Sigmoid colon (tissue), 7 donors: Measurements from ENCODE around the gene TMEM132D. TPM values are rescaled to one million over a fixed set of nuclear protein-coding genes. Genes with fewer than 3 reads are reported as not detected.

Experiments used
- DNase-seq: peaks from one replicate; pipeline ENCODE4 v3.0.0-alpha.2; 2019
- H3K27ac ChIP-seq, 4 donors: fragments of 200-600 bp; sonication (generic); one replicate each; pipeline ENCODE4 v1.5.1; 2016 to 2019; ENCODE audit warnings: mild to moderate bottlenecking in 1 of 4
- H3K27me3 ChIP-seq, 3 donors: fragments of 200-600 bp; sonication (generic); one replicate each; pipeline ENCODE4 v1.5.1; 2019; ENCODE audit warnings: mild to moderate bottlenecking in 1 of 3
- H3K36me3 ChIP-seq, 4 donors: fragments of 200-600 bp; sonication (generic); one replicate each; pipeline ENCODE4 v1.5.1; 2016 to 2019
- H3K4me1 ChIP-seq, 4 donors: fragments of 200-600 bp; sonication (generic); one replicate each; pipeline ENCODE4 v1.5.1; 2017 to 2019
- H3K4me3 ChIP-seq, 4 donors: fragments of 200-600 bp; sonication (generic); one replicate each; pipeline ENCODE4 v1.5.1; 2017 to 2019; ENCODE audit warnings: mild to moderate bottlenecking in 2 of 4, moderate library complexity in 1 of 4
- H3K9me3 ChIP-seq, 4 donors: fragments of 200-600 bp in 3 of 4; sonication (generic) in 3 of 4; one replicate each; pipeline versions ENCODE4 v1.5.1 to v1.6.1; 2013 to 2019
- CTCF ChIP-seq, 4 experiments: fragments of 450-650 bp in 3 of 4; fragments of 200-600 bp in 1 of 4; IDR thresholded peaks; one replicate each; pipeline ENCODE4 v1.5.1; 2016 to 2019; ENCODE audit warnings: antibody characterized with exemption in 4 of 4, mild to moderate bottlenecking in 3 of 4, moderate library complexity in 2 of 4
- EP300 ChIP-seq, 4 donors: sonication (generic); formaldehyde crosslinking; IDR thresholded peaks; one replicate each; pipeline ENCODE4 v1.6.1; 2017; ENCODE audit warnings: antibody characterized with exemption in 4 of 4
- POLR2A ChIP-seq, 2 donors: fragments of 450-650 bp; IDR thresholded peaks; one replicate each; pipeline ENCODE4 v1.6.1; 2016; ENCODE audit warnings: antibody characterized with exemption in 2 of 2, mild to moderate bottlenecking in 2 of 2, moderate library complexity in 2 of 2
- POLR2AphosphoS5 ChIP-seq, 4 donors: sonication (generic); formaldehyde crosslinking; IDR thresholded peaks; one replicate each; pipeline ENCODE4 v1.6.1; 2017; ENCODE audit warnings: antibody characterized with exemption in 4 of 4
- WGBS, 2 donors: extraction: QIAGEN DNeasy Blood & Tissue Kit; methylation state at CpG; one replicate each; pipeline ENCODE4 v1.1.7; 2013; 5-methylcytosine and 5-hydroxymethylcytosine counted together
- intact Hi-C: fragments of 100-400 bp; cut with DNase I; formaldehyde crosslinking; loops from one replicate; pipeline ENCODE4 v1.15.1; 2023
- polyA plus RNA-seq, 3 donors: library from polyadenylated mRNA; stranded (reverse); fragments of 200-250 nt; gene quantifications; one replicate each; pipeline ENCODE4 v1.2.3, GENCODE V29; 2013
- total RNA-seq, 4 donors: library from RNA; depleted of rRNA; stranded (reverse); fragments of >200 nt; gene quantifications; one replicate each; pipeline ENCODE4 v1.1.0, GENCODE V29; 2016
- donor health status: healthy with polysubstance abuse.
- donor health status: Bipolar disorder and iron deficiency.
- donor health status: healthy.

TMEM132D gene
- total and polyA plus RNA-seq, 7 donors, result under 0.01 to 0.03 (median under 0.01) TPM; not detected in 3

- no peak for DNase-seq
- 37 to 57% methylated on average over 19 of the region's 19 CpGs for WGBS, 2 donors
Measured at GRCh38 chr12:129871991-129872972, 31.5 kb downstream of the TMEM132D start.

GRCh38 chr12:129870796-129871195, 33.0 kb downstream of the TMEM132D start:
- no peak overlapping the region for H3K4me3 ChIP-seq
- H3K9me3 ChIP-seq, result peaks cover 0 to 2% (median under 1%) of the 10 kb centered on the region in 4 donors
- H3K27ac ChIP-seq, result no peak overlapping the region
- no peak for DNase-seq
- intact Hi-C loops, result no loop called here
- no peaks in the 10 kb centered on the region for H3K4me1 ChIP-seq
- H3K27me3 ChIP-seq, result no peaks in the 10 kb centered on the region
- WGBS, 2 donors, result 69% methylated on average over 5 of the region's 5 CpGs
- no peak for TF ChIP-seq POLR2A (IDR thresholded peaks at IDR 0.05)
- TF ChIP-seq CTCF (IDR thresholded peaks at IDR 0.05), result no peak
- TF ChIP-seq EP300 (IDR thresholded peaks at IDR 0.05), result no peak
- no peaks in the 10 kb centered on the region for H3K36me3 ChIP-seq

More at GRCh38 chr12:129871991-129872972, 31.5 kb downstream of the TMEM132D start:
- Histone ChIP-seq H3K36me3 (no peaks in the 10 kb centered on the region), H3K4me1 (no peaks in the 10 kb centered on the region), H3K9me3 (no peaks in the 10 kb centered on the region), H3K27ac (no peak overlapping the region), H3K27me3 (no peaks in the 10 kb centered on the region), H3K4me3 (no peak overlapping the region)
- TF ChIP-seq EP300 (IDR thresholded peaks at IDR 0.05) (no peak), POLR2A (IDR thresholded peaks at IDR 0.05) (no peak), CTCF (IDR thresholded peaks at IDR 0.05) (no peak), POLR2AphosphoS5 (IDR thresholded peaks at IDR 0.05) (no peak)
- intact Hi-C loops, result no loop called here

- DNase-seq, result no peak
- peaks cover 0 to 4% (median under 1%) of the 10 kb centered on the region in 4 donors for H3K9me3 ChIP-seq
- H3K36me3 ChIP-seq, result no peaks in the 10 kb centered on the region
- WGBS, 2 donors, result 64 to 84% methylated on average over 2 of the region's 2 CpGs
- intact Hi-C loops, result no loop called here
- no peak overlapping the region for H3K4me3 ChIP-seq
- H3K27ac ChIP-seq, result no peak overlapping the region
- H3K4me1 ChIP-seq, result no peaks in the 10 kb centered on the region
- TF ChIP-seq CTCF (IDR thresholded peaks at IDR 0.05), result no peak
- TF ChIP-seq POLR2AphosphoS5 (IDR thresholded peaks at IDR 0.05), result no peak
- no peak for TF ChIP-seq POLR2A (IDR thresholded peaks at IDR 0.05)
- no peak for TF ChIP-seq EP300 (IDR thresholded peaks at IDR 0.05)
- no peaks in the 10 kb centered on the region for H3K27me3 ChIP-seq
Measured at GRCh38 chr12:129870136-129870535, 33.7 kb downstream of the TMEM132D start.

- Histone ChIP-seq H3K27ac (no peak overlapping the region), H3K4me1 (no peaks in the 10 kb centered on the region), H3K36me3 (no peaks in the 10 kb centered on the region), H3K4me3 (no peak overlapping the region), H3K9me3 (peaks cover 0 to 5% (median 3%) of the 10 kb centered on the region in 4 donors), H3K27me3 (no peaks in the 10 kb centered on the region)
- no peak for DNase-seq
- no peak for TF ChIP-seq POLR2AphosphoS5 (IDR thresholded peaks at IDR 0.05)
- no peak for TF ChIP-seq POLR2A (IDR thresholded peaks at IDR 0.05)
- no peak for TF ChIP-seq CTCF (IDR thresholded peaks at IDR 0.05)
- TF ChIP-seq EP300 (IDR thresholded peaks at IDR 0.05), result no peak
- 85 to 87% methylated on average over 8 of the region's 8 CpGs for WGBS, 2 donors
- intact Hi-C loops, result no loop called here
Measured at GRCh38 chr12:129868575-129868974, 35.2 kb downstream of the TMEM132D start.
